ENCODE measurements around the gene CNTNAP5. TPM values are rescaled to one million over a fixed set of nuclear protein-coding genes. Genes with fewer than 3 reads are reported as not detected.

The CNTNAP5 gene
- total and polyA plus RNA-seq, 2 of the 13 experiments (the other 11 are each of a cell fraction or from before 2014, with no cell fraction given): not detected

DNA sequence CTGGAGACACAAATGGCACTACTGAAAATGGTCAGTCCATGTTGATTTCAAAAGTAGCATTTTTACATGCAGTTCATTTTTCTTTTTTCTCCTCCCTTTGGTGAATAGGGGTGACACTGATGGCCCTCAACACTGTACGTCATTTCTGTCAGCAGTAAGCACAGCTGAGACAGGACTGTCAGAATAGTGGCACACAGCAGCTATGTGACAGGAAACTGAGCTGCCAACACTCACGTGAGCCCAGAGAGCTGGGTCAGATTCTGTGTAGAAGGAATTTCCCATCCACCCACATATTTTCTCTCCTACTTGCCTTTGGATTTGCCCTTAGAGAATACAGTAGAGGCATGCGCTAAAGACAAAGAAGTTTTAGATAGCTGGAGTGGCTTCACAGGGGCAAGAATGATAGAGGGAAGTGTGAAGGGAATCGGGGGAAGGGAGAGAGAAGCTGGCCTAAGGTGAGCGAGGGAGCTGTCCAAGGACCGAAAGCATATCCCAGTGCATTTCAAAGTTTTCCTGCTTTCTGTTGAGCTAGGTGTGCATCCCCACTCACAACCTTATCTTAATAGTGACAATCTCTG is 476.6 kb downstream of the CNTNAP5 start:
- POLR2A ChIA-PET: no interaction called here
- Histone ChIP-seq H4K20me1 (ENCODE audit: insufficient read depth, low read length) (no peaks in the 10 kb centered on the region), H2AFZ (ENCODE audit: low read length) (no peak overlapping the region), H3K79me2 (ENCODE audit: insufficient read depth, low read length) (no peaks in the 10 kb centered on the region), H3K4me3 (replicated peaks in 1 of 3; ENCODE audit: insufficient read depth in 1 of 3, low read depth in 2 of 3, low read length in 3 of 3) (no peak overlapping the region), H3K4me1 (ENCODE audit: insufficient read depth, low read length) (no peaks in the 10 kb centered on the region), H3K27ac (ENCODE audit: extremely low read length, insufficient read depth, low read length) (no peak overlapping the region), H3K9me3 (ENCODE audit: low read length) (no peaks in the 10 kb centered on the region), H3K36me3 (replicated peaks in 1 of 2; ENCODE audit: control insufficient read depth in 1 of 2, insufficient read depth in 2 of 2, low read length in 2 of 2) (no peaks in the 10 kb centered on the region), H3K9ac (ENCODE audit: insufficient read depth, low read depth, low read length) (no peak overlapping the region), H3K4me2 (ENCODE audit: low read depth, low read length) (no peak overlapping the region), H3K27me3 (ENCODE audit: control insufficient read depth in 1 of 2, insufficient read depth in 2 of 2, low read length in 2 of 2) (no peaks in the 10 kb centered on the region)
- 35% methylated on average over 6 of the region's 6 CpGs for WGBS (ENCODE audit: low lambda C conversion rate)
- intact Hi-C loops (cut with micrococcal nuclease; ENCODE audit: unreplicated experiment): no loop called here
- FAIRE-seq (no peak), ATAC-seq (no peak), DNase-seq (ENCODE audit: low spot score) (no peak)
- CTCF ChIA-PET (ENCODE audit: low intra/inter-chr PET ratio, low total read pairs): no interaction called here
- TF ChIP-seq ZNF776 (CRISPR knock-in tag; IDR thresholded peaks at IDR 0.05): no peak
- TF ChIP-seq SIX1 (CRISPR knock-in tag; IDR thresholded peaks at IDR 0.05; ENCODE audit: borderline replicate concordance): no peak
- TF ChIP-seq, protein P1, sequence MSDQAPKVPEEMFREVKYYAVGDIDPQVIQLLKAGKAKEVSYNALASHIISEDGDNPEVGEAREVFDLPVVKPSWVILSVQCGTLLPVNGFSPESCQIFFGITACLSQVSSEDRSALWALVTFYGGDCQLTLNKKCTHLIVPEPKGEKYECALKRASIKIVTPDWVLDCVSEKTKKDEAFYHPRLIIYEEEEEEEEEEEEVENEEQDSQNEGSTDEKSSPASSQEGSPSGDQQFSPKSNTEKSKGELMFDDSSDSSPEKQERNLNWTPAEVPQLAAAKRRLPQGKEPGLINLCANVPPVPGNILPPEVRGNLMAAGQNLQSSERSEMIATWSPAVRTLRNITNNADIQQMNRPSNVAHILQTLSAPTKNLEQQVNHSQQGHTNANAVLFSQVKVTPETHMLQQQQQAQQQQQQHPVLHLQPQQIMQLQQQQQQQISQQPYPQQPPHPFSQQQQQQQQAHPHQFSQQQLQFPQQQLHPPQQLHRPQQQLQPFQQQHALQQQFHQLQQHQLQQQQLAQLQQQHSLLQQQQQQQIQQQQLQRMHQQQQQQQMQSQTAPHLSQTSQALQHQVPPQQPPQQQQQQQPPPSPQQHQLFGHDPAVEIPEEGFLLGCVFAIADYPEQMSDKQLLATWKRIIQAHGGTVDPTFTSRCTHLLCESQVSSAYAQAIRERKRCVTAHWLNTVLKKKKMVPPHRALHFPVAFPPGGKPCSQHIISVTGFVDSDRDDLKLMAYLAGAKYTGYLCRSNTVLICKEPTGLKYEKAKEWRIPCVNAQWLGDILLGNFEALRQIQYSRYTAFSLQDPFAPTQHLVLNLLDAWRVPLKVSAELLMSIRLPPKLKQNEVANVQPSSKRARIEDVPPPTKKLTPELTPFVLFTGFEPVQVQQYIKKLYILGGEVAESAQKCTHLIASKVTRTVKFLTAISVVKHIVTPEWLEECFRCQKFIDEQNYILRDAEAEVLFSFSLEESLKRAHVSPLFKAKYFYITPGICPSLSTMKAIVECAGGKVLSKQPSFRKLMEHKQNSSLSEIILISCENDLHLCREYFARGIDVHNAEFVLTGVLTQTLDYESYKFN (CRISPR knock-in tag; conservative IDR thresholded peaks at IDR 0.05): no peak
- no peak for TF ChIP-seq ZNF678 (CRISPR knock-in tag; IDR thresholded peaks at IDR 0.05)
- 0 out of 2 replicates have a peak, but pooled peaks have one; percentile 18 for TF ChIP-seq CREB1 (IDR thresholded peaks at IDR 0.05)
- TF ChIP-seq CREB1 (CRISPR knock-in tag; IDR thresholded peaks at IDR 0.05): no peak
- BruUV-seq (replicated peaks): no TSS peak
- in situ Hi-C loops (cut with HindIII; ENCODE audit: extremely low pct_ligation_motif_present, low pct_unique_long_range_greater_than_20kb): no loop called here
